GM21360 (cell line): ENCODE results near the gene RASAL2.
A peak's percentile ranks its signal among the peaks of the same experiment; 100 is the strongest.
"Not testable (repeated sequence)": the region's sequence is repeated elsewhere in the genome, so short reads cannot be mapped to it uniquely, and the experiment has no call there.

Experiments used
- ATAC-seq: cut with Tn5 transposase; IDR thresholded peaks from one replicate; pipeline ENCODE4 v1.9.1; 2021; ENCODE audit warnings: mild to moderate bottlenecking, moderate library complexity; ENCODE audit not compliant: unreplicated experiment

The RASAL2 gene

GRCh38 chr1:178151831-178152230 is 57.9 kb downstream of the RASAL2 start:
- ATAC-seq = no peak

DNA sequence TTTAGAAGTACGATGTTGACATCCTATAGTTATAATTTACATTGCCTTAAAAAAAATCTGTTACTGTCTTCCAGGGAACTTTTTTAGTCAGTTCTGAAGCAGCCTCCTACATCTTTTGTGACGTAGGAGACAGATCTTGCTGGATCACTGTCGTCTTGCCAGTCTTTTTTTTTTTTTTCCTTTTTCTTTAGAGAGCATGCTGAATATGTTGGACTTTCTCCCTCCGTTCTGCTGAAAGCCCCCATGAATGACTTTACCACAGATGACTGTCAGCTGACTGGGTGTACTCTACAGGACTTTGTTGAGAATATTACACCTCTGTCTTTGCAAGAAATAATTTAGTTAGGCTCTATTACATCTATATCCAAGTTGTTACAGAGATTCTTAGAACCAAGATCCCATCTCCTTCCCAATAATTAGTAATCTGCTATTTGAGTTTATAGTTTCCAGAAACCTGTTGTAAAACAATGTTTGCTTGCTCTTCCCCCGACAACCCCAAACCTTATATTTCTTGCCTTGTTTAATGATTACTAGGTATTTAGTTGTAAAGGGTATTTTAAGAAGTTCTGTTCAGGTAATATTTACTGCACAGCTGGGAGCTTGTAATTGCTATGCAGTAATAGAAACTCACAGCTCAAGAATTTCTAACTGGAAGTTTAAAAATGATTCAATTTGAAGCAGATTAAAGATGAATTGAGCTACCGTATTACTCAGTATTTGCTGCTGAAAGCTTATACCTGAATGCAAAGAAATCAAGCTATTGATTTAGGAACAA is 61.8 kb downstream of the RASAL2 start:
- no peak for ATAC-seq

GRCh38 chr1:178160736-178161475 is 67.0 kb downstream of the RASAL2 start:
- ATAC-seq = no peak

DNA sequence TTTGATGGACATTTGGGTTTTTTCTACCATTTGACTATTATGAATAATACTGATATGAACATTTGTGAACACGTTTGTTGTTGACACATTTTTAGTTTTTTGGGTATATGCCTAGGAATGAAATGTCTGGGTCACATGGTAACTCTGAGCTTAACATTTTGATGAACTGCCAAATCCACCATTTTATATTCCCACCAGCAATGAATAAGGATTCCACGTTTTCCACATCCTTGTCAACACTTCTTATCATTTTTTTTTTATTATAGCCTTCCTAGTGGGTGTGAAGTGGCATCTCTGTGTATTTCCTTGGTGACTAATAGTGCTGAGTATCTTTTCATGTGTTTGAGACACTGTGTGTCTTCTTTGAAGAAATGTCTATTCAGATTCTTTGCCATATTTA is 67.6 kb downstream of the RASAL2 start:
- ATAC-seq = no peak

- ATAC-seq = no peak
Observed at GRCh38 chr1:178165196-178165595, 71.3 kb downstream of the RASAL2 start.

DNA sequence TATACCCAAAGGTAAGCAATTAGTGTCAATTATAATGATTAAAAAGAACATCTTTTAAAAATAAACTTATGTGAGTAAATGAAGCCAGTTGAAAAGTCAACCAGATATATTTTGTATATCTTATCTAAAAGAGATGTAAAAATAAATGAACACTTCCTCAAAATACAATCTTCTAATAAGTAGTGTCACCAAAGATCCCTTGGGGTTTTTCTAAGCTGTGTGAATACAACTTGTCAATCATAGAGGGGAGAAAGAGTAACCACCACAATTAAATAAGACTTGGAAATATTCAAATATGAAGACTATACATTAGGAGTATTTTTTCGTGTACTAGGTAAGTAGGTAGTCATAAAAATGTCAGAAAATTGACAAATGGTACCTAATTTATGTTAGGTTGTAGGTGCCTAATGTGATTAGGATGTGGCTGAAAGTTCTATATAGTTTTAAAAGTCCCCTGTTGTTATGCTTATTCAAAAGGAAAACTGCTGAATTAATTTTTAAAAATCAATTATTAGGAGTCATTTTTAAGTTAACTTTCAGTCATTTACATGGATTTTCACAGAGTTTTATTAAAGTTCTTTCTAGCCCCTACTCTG is 72.6 kb downstream of the RASAL2 start:
- no peak for ATAC-seq

GRCh38 chr1:178168536-178168935 is 74.6 kb downstream of the RASAL2 start:
- no peak for ATAC-seq

GRCh38 chr1:178169649-178170048 is 75.7 kb downstream of the RASAL2 start:
- ATAC-seq = no peak

GRCh38 chr1:178172939-178173338 is 79.0 kb downstream of the RASAL2 start:
- no peak for ATAC-seq

DNA sequence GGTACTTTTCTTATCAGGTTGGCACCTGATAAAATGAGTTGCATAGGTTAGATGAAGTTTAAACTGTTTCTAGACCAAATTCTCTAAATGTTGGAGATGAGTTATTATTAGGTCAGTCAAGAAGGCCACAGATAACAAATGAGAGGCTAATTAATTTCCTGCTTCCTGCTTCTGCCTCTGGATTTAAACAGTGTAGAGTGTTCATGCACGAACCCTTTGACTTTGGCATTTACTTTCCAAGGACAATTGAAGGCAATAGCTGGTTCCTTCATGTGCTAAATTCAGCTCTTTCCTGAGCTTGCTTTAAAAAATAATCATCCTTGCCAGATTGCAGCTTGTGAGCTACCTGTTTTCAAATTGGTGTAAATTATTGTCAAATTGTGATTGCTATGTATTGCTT is 80.6 kb downstream of the RASAL2 start:
- no peak for ATAC-seq

DNA sequence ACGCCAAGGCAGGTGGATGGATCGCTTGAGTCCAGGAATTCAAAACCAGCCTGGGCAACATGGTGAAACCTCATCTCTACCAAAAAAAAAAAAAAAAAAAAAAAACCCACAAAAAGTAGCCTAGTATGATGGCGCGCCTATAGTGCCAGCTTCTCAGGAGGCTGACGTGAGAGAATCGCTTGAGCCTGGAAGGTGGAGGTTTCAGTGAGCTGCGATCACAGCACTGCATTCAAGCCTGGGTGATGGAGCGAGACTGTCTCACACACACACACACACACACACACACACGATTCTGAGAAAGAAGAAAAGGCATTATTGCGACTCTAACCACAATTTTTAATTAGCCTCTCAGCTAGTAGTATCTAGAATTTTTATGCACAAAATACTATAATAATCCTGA is 86.5 kb downstream of the RASAL2 start:
- ATAC-seq = no peak

DNA sequence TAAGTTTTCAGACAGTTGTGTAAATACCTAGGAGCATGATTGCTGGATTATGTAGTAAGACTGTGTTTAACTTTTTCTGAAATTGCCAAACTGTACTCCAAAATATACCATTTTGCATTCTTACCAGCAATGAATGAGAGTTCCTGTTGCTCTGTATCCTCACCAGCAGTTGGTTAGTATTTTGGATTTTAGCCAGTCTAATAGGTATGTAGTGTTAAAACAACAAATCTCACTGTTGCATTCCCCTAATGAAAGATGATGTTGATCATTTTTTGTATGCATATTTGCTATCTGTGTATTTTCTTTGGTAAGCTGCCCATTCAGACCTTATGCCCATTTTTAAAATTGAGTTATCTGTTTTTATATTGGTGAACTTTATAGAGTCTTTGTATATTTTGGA is 89.9 kb downstream of the RASAL2 start:
- ATAC-seq = no peak

DNA sequence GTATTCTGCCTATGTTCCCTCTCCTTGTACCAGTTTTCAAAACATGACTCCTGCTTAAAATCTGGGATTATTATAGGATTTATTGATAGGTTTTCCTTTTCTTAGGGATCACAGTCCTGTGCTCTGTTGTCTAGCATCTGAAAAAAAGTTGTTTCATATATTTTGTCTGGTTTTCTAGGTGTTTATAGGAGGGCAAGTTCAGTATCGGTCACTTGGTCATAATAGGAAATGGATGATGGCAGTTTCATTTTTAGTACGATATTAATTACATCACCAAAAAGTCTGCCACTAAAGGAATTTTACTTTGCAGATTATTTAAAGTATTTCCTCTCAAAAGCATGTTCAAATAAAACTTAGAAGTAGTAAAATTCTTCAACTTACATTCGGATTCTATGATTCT is 94.4 kb downstream of the RASAL2 start:
- no peak for ATAC-seq

- peak; percentile 84 for ATAC-seq
Observed at GRCh38 chr1:178189814-178190213, 95.9 kb downstream of the RASAL2 start.

DNA sequence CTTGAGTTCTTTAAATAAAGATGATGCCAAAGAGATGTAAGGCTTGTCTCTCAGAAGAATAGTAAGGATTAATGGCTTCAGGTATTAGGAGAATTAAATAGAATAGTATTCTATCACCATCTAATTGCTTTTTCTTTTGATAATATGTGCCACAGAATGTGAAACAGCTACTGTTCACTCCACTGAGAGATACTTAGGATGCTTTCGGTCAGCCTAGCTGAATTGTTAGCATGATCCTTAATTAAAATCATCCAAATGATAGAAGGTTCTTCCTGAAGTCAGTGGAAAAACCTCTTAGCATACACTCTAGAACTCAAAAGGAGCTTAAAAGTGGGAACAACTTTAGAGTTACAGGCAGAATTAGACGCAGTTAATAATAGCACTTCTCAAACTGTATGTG is 97.0 kb downstream of the RASAL2 start:
- no peak for ATAC-seq

DNA sequence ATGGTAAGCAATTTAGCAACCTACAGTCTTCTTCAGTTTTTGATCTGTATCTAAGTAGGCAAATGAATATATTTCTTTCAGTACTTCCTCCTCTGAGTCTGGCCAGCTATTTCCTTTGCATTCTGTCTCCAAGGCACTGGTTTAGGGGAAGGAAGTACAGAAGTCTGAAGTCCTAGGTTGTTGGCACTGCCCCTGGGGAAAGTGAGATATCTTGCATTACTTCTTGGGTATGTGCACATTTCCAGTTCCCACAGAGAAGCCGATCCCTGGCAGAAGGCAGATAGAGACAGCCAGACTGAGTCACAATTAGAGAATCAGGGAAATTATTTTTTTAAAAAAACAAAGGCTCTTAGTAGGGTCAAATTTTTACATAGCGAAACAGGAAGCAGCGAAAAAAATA is 98.8 kb downstream of the RASAL2 start:
- ATAC-seq = no peak

DNA sequence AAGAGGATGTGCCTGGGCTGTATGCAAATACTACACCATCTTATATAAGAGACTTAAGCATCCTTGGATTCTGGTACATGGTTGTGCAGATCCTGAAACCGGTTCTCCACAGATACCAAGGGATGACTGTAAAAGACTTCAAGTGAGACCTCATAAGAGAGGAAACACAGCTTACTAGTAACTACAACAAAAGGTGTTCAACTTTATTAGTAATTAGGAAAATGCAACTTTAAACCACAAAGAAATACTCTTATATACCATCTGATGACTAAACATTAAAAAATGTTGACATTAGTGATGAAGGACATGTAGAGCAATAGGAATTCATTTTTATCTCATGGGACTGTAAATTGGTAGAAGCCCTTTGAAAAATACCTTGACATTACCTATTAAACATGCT is 102.7 kb downstream of the RASAL2 start:
- no peak for ATAC-seq

GRCh38 chr1:178202095-178202494 is 108.2 kb downstream of the RASAL2 start:
- ATAC-seq = not testable (repeated sequence)

GRCh38 chr1:178202546-178202945 is 108.6 kb downstream of the RASAL2 start:
- not testable (repeated sequence) for ATAC-seq

- ATAC-seq = not testable (repeated sequence)
Observed at GRCh38 chr1:178208269-178208856, 114.5 kb downstream of the RASAL2 start.

- no peak for ATAC-seq
Observed at GRCh38 chr1:178209935-178210334, 116.0 kb downstream of the RASAL2 start.

GRCh38 chr1:178218550-178218949 is 124.6 kb downstream of the RASAL2 start:
- ATAC-seq = no peak
